ENCODE results near the gene PRDM2. TPM values are rescaled to one million over a fixed set of nuclear protein-coding genes. Genes with fewer than 3 reads are reported as not detected.

Gene PRDM2
- total RNA-seq, 1 donor from 2014 or later = 13.9 TPM

DNA sequence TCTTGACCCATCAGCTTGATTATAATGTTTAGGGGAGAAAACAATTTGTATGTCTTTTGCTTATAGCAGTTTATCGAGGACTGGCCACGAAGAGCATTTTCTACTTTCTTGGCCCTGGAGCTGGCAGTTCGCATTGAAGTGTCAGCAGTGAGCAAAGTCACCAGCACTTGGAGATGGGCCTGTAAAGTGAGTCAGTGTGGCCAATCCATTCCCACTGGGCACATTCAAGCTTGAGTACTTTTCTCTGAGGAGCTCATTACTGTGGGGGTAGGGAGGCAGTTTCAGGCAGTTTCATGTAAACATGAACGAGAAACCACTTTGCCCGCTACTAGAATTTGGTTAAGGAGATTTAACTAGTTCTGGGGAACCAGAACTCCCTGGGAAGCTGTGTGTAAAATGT lies 164.8 kb downstream of the PRDM2 start:
- Histone ChIP-seq H3K27me3 (ENCODE audit: control insufficient read depth, insufficient read depth, low read length) (no peaks in the 10 kb centered on the region), H3K4me3 (ENCODE audit: low read depth, low read length) (no peak overlapping the region), H3K36me3 (ENCODE audit: control insufficient read depth, insufficient read depth, low read length) (no peaks in the 10 kb centered on the region)
- no peak for DNase-seq (ENCODE audit: low read depth)
- TF ChIP-seq, protein P1, sequence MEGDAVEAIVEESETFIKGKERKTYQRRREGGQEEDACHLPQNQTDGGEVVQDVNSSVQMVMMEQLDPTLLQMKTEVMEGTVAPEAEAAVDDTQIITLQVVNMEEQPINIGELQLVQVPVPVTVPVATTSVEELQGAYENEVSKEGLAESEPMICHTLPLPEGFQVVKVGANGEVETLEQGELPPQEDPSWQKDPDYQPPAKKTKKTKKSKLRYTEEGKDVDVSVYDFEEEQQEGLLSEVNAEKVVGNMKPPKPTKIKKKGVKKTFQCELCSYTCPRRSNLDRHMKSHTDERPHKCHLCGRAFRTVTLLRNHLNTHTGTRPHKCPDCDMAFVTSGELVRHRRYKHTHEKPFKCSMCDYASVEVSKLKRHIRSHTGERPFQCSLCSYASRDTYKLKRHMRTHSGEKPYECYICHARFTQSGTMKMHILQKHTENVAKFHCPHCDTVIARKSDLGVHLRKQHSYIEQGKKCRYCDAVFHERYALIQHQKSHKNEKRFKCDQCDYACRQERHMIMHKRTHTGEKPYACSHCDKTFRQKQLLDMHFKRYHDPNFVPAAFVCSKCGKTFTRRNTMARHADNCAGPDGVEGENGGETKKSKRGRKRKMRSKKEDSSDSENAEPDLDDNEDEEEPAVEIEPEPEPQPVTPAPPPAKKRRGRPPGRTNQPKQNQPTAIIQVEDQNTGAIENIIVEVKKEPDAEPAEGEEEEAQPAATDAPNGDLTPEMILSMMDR (IDR thresholded peaks at IDR 0.05; ENCODE audit: insufficient read depth, low read length, poor library complexity, severe bottlenecking) = no peak

DNA sequence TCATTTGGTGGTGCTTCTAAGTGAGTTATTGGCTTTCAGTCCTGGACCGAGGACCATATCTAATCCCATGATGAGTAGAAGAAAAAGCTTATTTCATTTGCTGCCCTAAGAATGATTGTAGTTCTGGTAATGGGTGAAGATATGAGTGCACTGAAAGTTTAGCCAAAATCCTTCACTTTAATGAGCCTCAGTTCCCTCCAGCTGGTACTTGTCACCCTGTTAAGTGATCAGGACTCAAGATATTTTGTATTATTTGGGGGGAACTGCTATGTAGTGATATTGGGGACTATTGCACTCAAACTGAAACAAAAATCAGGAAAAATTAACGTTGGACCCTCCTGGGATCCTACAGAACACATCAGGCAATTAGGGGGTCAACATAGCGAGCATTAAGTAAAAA lies 165.9 kb downstream of the PRDM2 start:
- no peaks in the 10 kb centered on the region for H3K36me3 ChIP-seq (ENCODE audit: control insufficient read depth, insufficient read depth, low read length)
- H3K27me3 ChIP-seq (ENCODE audit: control insufficient read depth, insufficient read depth, low read length) = no peaks in the 10 kb centered on the region
- no peak overlapping the region for H3K4me3 ChIP-seq (ENCODE audit: low read depth, low read length)
- TF ChIP-seq, protein P1 (IDR thresholded peaks at IDR 0.05; ENCODE audit: insufficient read depth, low read length, poor library complexity, severe bottlenecking) = no peak
- no peak for DNase-seq (ENCODE audit: low read depth)

DNA sequence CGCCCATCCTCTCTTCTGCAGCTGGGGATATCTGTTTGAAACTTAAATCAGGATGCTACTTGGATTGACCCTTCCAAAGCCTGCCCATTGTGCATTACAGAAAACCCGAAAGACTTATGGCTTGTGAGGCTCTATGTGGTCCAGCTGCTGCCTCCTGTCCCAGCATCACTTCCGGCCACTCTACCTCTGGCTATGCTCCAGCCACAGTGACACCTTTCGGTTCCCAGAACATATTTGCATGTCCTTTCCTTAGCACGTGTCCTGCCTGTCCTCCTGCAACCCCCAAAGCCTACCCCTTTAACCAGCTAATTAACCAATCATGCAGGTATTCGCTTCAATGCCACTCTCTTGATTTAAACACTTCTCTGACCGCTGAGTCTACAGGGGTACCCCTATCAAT lies 167.6 kb downstream of the PRDM2 start:
- no peaks in the 10 kb centered on the region for H3K36me3 ChIP-seq (ENCODE audit: control insufficient read depth, insufficient read depth, low read length)
- TF ChIP-seq, protein P1 (IDR thresholded peaks at IDR 0.05; ENCODE audit: insufficient read depth, low read length, poor library complexity, severe bottlenecking) = no peak

DNA sequence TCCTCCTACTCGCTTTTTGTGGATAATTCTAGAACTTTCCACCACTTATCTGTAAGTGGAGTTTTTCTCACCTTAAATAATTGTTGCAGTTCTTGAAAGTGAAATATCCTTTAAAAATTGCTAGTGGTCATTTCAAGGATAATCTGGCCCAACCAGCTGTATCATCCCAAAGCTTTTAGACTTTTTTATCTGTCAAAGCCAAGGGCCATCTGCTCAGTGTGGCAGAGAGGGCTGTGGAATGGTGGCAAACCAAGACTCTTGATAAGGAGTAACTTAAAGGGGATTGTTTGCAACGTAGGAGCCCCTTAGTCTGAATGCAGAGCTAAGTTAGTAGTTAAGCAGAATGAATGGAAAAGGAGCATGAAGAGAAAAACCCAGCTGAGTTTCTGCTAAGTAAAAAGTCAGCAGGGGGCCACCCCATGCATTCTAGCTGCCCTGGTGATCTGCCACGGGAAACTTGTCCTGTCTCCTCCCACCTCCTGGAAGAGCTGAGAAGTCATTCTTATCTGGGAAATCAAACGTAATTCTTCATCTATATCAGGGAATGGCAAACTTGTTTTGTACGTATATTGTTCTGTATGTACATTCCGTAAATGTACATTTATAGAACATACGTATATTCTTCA lies 169.3 kb downstream of the PRDM2 start:
- DNase-seq (ENCODE audit: low read depth) = no peak
- TF ChIP-seq, protein P1 (IDR thresholded peaks at IDR 0.05; ENCODE audit: insufficient read depth, low read length, poor library complexity, severe bottlenecking) = no peak
- no peaks in the 10 kb centered on the region for H3K36me3 ChIP-seq (ENCODE audit: control insufficient read depth, insufficient read depth, low read length)
- no peaks in the 10 kb centered on the region for H3K27me3 ChIP-seq (ENCODE audit: control insufficient read depth, insufficient read depth, low read length)
- no peak overlapping the region for H3K4me3 ChIP-seq (ENCODE audit: low read depth, low read length)

More for the DNA sequence above, 167.6 kb downstream of the PRDM2 start:
- Histone ChIP-seq H3K27me3 (ENCODE audit: control insufficient read depth, insufficient read depth, low read length) (no peaks in the 10 kb centered on the region), H3K4me3 (ENCODE audit: low read depth, low read length) (no peak overlapping the region)
- no peak for DNase-seq (ENCODE audit: low read depth)

DNA sequence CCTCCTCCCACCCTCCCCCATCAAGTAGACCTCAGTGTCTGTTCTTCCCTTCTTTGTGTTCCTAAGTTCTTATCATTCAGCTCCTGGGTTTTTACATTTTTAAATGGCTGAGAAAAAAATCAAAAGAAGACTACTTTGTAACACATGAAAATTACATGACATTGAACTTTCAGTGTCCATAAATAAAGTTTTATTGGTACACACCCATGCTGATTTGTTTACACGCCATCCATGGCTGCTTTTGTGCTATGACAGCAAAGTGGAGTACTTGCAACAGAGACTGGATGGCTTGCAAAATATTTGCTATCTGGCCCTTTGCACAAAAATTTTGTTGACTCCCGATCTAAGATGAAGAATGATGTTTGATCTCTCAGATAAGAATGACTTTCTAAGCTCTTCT lies 171.4 kb downstream of the PRDM2 start:
- Histone ChIP-seq H3K27me3 (ENCODE audit: control insufficient read depth, insufficient read depth, low read length) (no peaks in the 10 kb centered on the region), H3K36me3 (ENCODE audit: control insufficient read depth, insufficient read depth, low read length) (no peaks in the 10 kb centered on the region)
- TF ChIP-seq, protein P1 (IDR thresholded peaks at IDR 0.05; ENCODE audit: insufficient read depth, low read length, poor library complexity, severe bottlenecking) = no peak

DNA sequence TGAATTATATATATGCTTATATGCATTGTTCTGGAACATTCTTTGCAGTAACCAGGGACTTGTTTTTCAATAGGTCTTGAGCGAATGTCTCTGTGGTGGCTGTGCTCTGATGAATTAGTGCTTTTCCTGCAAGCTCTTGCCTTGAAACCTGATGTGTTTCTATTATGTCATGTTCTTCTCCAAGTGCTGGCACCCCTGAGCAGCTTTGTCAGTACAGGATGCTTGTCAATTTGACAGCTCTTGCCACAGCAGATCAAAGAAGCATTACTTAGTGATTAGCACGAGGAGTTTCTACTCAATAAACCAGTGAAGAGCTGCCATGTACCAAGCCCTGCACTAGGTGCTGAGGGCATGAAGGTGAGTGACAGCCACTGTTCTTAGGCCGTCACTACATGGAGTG lies 171.9 kb downstream of the PRDM2 start:
- no peak for DNase-seq (ENCODE audit: low read depth)
- TF ChIP-seq, protein P1 (IDR thresholded peaks at IDR 0.05; ENCODE audit: insufficient read depth, low read length, poor library complexity, severe bottlenecking) = no peak
- Histone ChIP-seq H3K36me3 (ENCODE audit: control insufficient read depth, insufficient read depth, low read length) (no peaks in the 10 kb centered on the region), H3K4me3 (ENCODE audit: low read depth, low read length) (no peak overlapping the region), H3K27me3 (ENCODE audit: control insufficient read depth, insufficient read depth, low read length) (no peaks in the 10 kb centered on the region)

More for the DNA sequence above, 171.4 kb downstream of the PRDM2 start:
- H3K4me3 ChIP-seq (ENCODE audit: low read depth, low read length) = no peak overlapping the region
- DNase-seq (ENCODE audit: low read depth) = no peak
